Measurements from ENCODE around the gene TMEFF1.

DNA sequence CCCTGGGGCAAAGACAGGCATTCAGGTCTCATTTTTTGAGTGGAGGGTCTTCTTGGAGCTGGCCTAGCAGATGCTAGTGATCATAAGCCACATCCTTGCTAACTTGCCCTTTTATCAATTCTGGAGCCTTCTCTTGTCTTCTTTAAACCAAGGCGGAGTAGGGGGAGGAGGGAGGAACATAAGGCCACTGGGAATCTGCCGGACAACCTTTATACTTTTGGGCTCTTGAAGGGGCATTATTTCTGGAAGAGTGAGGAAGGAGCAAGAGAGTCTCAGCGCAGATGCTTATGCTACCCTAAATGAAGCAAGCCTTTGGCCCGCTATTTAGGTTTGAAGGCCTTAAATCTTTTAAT lies 2.0 kb downstream of the TMEFF1 start:
- TF ChIP-seq, protein P1, sequence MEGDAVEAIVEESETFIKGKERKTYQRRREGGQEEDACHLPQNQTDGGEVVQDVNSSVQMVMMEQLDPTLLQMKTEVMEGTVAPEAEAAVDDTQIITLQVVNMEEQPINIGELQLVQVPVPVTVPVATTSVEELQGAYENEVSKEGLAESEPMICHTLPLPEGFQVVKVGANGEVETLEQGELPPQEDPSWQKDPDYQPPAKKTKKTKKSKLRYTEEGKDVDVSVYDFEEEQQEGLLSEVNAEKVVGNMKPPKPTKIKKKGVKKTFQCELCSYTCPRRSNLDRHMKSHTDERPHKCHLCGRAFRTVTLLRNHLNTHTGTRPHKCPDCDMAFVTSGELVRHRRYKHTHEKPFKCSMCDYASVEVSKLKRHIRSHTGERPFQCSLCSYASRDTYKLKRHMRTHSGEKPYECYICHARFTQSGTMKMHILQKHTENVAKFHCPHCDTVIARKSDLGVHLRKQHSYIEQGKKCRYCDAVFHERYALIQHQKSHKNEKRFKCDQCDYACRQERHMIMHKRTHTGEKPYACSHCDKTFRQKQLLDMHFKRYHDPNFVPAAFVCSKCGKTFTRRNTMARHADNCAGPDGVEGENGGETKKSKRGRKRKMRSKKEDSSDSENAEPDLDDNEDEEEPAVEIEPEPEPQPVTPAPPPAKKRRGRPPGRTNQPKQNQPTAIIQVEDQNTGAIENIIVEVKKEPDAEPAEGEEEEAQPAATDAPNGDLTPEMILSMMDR (IDR thresholded peaks at IDR 0.05) = no peak
- TF ChIP-seq POLR2A (IDR thresholded peaks at IDR 0.05) = no peak
